GM12878 (cell line): ENCODE measurements around the gene MSI2.

Experiments
- ATF2 ChIP-seq: IDR thresholded peaks from 2 replicates; pipeline ENCODE4 v1.6.1; 2012; ENCODE audit warnings: low read length, inconsistent platforms
- BACH1 ChIP-seq: fragments of 450-650 bp; IDR thresholded peaks from 2 replicates; pipeline ENCODE4 v1.6.1; 2017; ENCODE audit warnings: mild to moderate bottlenecking, borderline replicate concordance
- EP300 ChIP-seq, 2 experiments: fragments of 150-350 bp in 1 of 2; IDR thresholded peaks; 2 replicates each; pipeline ENCODE4 v1.6.1; 2011 to 2012; ENCODE audit warnings: low read depth in 2 of 2, low read length in 2 of 2, borderline replicate concordance in 1 of 2, improper control_type of control experiment in 1 of 2, inconsistent platforms in 1 of 2; ENCODE audit not compliant: control insufficient read depth in 1 of 2
- EZH2 ChIP-seq: IDR thresholded peaks from 2 replicates; pipeline ENCODE4 v1.6.1; 2012; ENCODE audit warnings: low read depth, mild to moderate bottlenecking, control low read depth, inconsistent platforms, low read length, borderline replicate concordance; ENCODE audit not compliant: control insufficient read depth
- HDAC2 ChIP-seq: fragments of 200-600 bp; sonication (generic); IDR thresholded peaks from 2 replicates; pipeline ENCODE4 v1.6.1; 2017
- JUNB ChIP-seq: IDR thresholded peaks from 2 replicates; pipeline ENCODE4 v1.6.1; 2016; ENCODE audit warnings: antibody characterized with exemption, mild to moderate bottlenecking
- POLR2A ChIP-seq: IDR thresholded peaks from 2 replicates; pipeline ENCODE4 v1.6.1; 2011; ENCODE audit warnings: low read depth, mild to moderate bottlenecking, low read length
- POLR2AphosphoS2 ChIP-seq: IDR thresholded peaks from 2 replicates; pipeline ENCODE4 v1.6.1; 2011; ENCODE audit warnings: low read depth, mild to moderate bottlenecking, low read length, improper control_type of control experiment, moderate library complexity
- SIN3A ChIP-seq: IDR thresholded peaks from 2 replicates; pipeline ENCODE4 v1.6.1; 2012; ENCODE audit warnings: low read depth, low read length, improper control_type of control experiment
- TAF1 ChIP-seq: IDR thresholded peaks from 2 replicates; pipeline ENCODE4 v1.6.1; 2011; ENCODE audit warnings: mild to moderate bottlenecking, low read depth, low read length, borderline replicate concordance
- TF ChIP-seq, protein P1 (sequence below), 3 experiments: IDR thresholded peaks in 2 of 3; conservative IDR thresholded peaks in 1 of 3; 2 replicates each; pipeline ENCODE4 v1.5.1; 2011; ENCODE audit warnings: low read depth in 3 of 3, low read length in 3 of 3, mild to moderate bottlenecking in 3 of 3, control low read depth in 2 of 3, moderate library complexity in 2 of 3, inconsistent platforms in 1 of 3, mixed read lengths in 1 of 3; ENCODE audit not compliant: control insufficient read depth in 2 of 3, insufficient read depth in 1 of 3; ENCODE audit errors: extremely low read depth in 1 of 3

- TF ChIP-seq, protein P1, sequence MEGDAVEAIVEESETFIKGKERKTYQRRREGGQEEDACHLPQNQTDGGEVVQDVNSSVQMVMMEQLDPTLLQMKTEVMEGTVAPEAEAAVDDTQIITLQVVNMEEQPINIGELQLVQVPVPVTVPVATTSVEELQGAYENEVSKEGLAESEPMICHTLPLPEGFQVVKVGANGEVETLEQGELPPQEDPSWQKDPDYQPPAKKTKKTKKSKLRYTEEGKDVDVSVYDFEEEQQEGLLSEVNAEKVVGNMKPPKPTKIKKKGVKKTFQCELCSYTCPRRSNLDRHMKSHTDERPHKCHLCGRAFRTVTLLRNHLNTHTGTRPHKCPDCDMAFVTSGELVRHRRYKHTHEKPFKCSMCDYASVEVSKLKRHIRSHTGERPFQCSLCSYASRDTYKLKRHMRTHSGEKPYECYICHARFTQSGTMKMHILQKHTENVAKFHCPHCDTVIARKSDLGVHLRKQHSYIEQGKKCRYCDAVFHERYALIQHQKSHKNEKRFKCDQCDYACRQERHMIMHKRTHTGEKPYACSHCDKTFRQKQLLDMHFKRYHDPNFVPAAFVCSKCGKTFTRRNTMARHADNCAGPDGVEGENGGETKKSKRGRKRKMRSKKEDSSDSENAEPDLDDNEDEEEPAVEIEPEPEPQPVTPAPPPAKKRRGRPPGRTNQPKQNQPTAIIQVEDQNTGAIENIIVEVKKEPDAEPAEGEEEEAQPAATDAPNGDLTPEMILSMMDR (IDR thresholded peaks at IDR 0.05 in 2 of 3, conservative IDR thresholded peaks at IDR 0.05 in 1 of 3; ENCODE audit: control insufficient read depth in 2 of 3, extremely low read depth in 1 of 3, insufficient read depth in 1 of 3, low read depth in 3 of 3, low read length in 3 of 3), result no peak
- TF ChIP-seq JUNB (no peak), TAF1 (no peak), ATF2 (no peak), POLR2A (no peak), EZH2 (no peak), BACH1 (no peak), EP300 (IDR thresholded peaks at IDR 0.05; ENCODE audit: borderline replicate concordance in 1 of 2, control insufficient read depth in 1 of 2, low read depth in 2 of 2, low read length in 2 of 2) (no peak), HDAC2 (no peak), POLR2AphosphoS2 (no peak), SIN3A (no peak)
These were observed 232.5 kb downstream of the MSI2 start for GRCh38 chr17:57488856-57489255.
